Prostate gland (tissue), 2 donors: Measurements from ENCODE around the gene RELT. TPM values are rescaled to one million over a fixed set of nuclear protein-coding genes. Genes with fewer than 3 reads are reported as not detected.
A peak's percentile ranks its signal among the peaks of the same experiment; 100 is the strongest.

ENCODE experiments used
- DNase-seq: peaks from one replicate; pipeline ENCODE4 v3.0.0-alpha.2; 2019; ENCODE audit warnings: low spot score
- H3K27ac ChIP-seq, 2 donors: fragments of 200-600 bp; sonication (generic); 2 replicates each; pipeline ENCODE4 v1.5.1; 2017 to 2019
- H3K27me3 ChIP-seq: fragments of 200-600 bp; sonication (generic); replicated peaks from 2 replicates; pipeline ENCODE4 v1.5.1; 2019; ENCODE audit not compliant: insufficient read depth
- H3K36me3 ChIP-seq, 2 donors: fragments of 200-600 bp; sonication (generic); 1 replicate in 1 of 2; 2 replicates in 1 of 2; pipeline versions ENCODE4 v1.5.1 to v1.8.1; 2017 to 2019
- H3K4me1 ChIP-seq: fragments of 200-600 bp; sonication (generic); replicated peaks from 2 replicates; pipeline ENCODE4 v1.5.1; 2019
- H3K4me3 ChIP-seq, 2 donors: fragments of 200-600 bp; sonication (generic); 2 replicates each; pipeline ENCODE4 v1.5.1; 2017 to 2019
- H3K9me3 ChIP-seq: fragments of 200-600 bp; sonication (generic); 2 replicates; pipeline ENCODE4 v1.5.1; 2017
- CTCF ChIP-seq, 4 experiments: fragments of 200-600 bp in 2 of 4; fragments of 450-650 bp in 2 of 4; sonication (generic) in 2 of 4; IDR thresholded peaks; 1 replicate in 3 of 4; 2 replicates in 1 of 4; pipeline ENCODE4 v1.5.1; 2016 to 2019; ENCODE audit warnings: antibody characterized with exemption in 4 of 4, mild to moderate bottlenecking in 2 of 4, moderate library complexity in 2 of 4
- POLR2A ChIP-seq: fragments of 450-650 bp; IDR thresholded peaks from one replicate; pipeline ENCODE4 v1.6.1; 2016; ENCODE audit warnings: antibody characterized with exemption, mild to moderate bottlenecking
- POLR2AphosphoS5 ChIP-seq: sonication (generic); formaldehyde crosslinking; IDR thresholded peaks from one replicate; pipeline ENCODE4 v1.6.1; 2017; ENCODE audit warnings: antibody characterized with exemption
- WGBS: methylation state at CpG from one replicate; pipeline ENCODE4 v1.1.5; 2018; 5-methylcytosine and 5-hydroxymethylcytosine counted together
- intact Hi-C: fragments of 100-400 bp; cut with DNase I; formaldehyde crosslinking; loops from one replicate; pipeline ENCODE4 v1.14.2; 2022
- total RNA-seq, 2 donors: library from RNA; depleted of rRNA; stranded (reverse); fragments of >200 nt; gene quantifications; one replicate each; pipeline ENCODE4 v1.1.0, GENCODE V29; 2016

RELT gene
- total RNA-seq, 2 donors from 2014 or later, result 0.96 to 10.3 TPM

- Histone ChIP-seq H3K27me3 (no peaks in the 10 kb centered on the region), H3K9me3 (no peaks in the 10 kb centered on the region), H3K36me3 (no peaks in the 10 kb centered on the region), H3K4me3 (no peak overlapping the region), H3K27ac (peak overlapping the region; percentile 62 to 77), H3K4me1 (peaks cover 9% of the 10 kb centered on the region)
- intact Hi-C loops, result loop anchor here (5.0 kb wide), 1 partner anchor 78 kb away; no protein-coding TSS in a partner anchor
- WGBS, result 54% methylated on average over 6 of the region's 6 CpGs
- no peak for DNase-seq
- no peak for TF ChIP-seq CTCF (IDR thresholded peaks at IDR 0.05)
- TF ChIP-seq POLR2A, result no peak
- TF ChIP-seq POLR2AphosphoS5, result no peak
Measured at GRCh38 chr11:73375830-73376159, 404 bp upstream of the RELT start.

GRCh38 chr11:73376803-73377629 lies 817 bp downstream of the RELT start:
- intact Hi-C loops, result loop anchor here (5.0 kb wide), 1 partner anchor 80 kb away; no protein-coding TSS in a partner anchor
- DNase-seq, result no peak

GRCh38 chr11:73379189-73379880 lies 3.1 kb downstream of the RELT start:
- no peak overlapping the region for H3K27ac ChIP-seq
- no peak for TF ChIP-seq POLR2A
- peak; percentile 72 for TF ChIP-seq POLR2AphosphoS5
- peak in 1 of 4 experiments; percentile 10 for TF ChIP-seq CTCF (IDR thresholded peaks at IDR 0.05)
- 60% methylated on average over 10 of the region's 10 CpGs for WGBS
- H3K27me3 ChIP-seq, result no peaks in the 10 kb centered on the region
- no peaks in the 10 kb centered on the region for H3K9me3 ChIP-seq
- H3K4me3 ChIP-seq, result no peak overlapping the region
- DNase-seq, result peak; percentile 83
- intact Hi-C loops, result loop anchor here (5.0 kb wide), 1 partner anchor 82 kb away; no protein-coding TSS in a partner anchor
- H3K4me1 ChIP-seq, result peaks cover 9% of the 10 kb centered on the region
- no peaks in the 10 kb centered on the region for H3K36me3 ChIP-seq

More at GRCh38 chr11:73376803-73377629, 817 bp downstream of the RELT start:
- WGBS, result 3% methylated on average over 52 of the region's 56 CpGs
- peak overlapping the region; percentile 62 to 77 for H3K27ac ChIP-seq
- H3K27me3 ChIP-seq, result no peaks in the 10 kb centered on the region
- no peaks in the 10 kb centered on the region for H3K36me3 ChIP-seq
- TF ChIP-seq POLR2A (peak; percentile 26), POLR2AphosphoS5 (no peak)
- H3K9me3 ChIP-seq, result no peaks in the 10 kb centered on the region
- peak overlapping the region; percentile 50 to 60 for H3K4me3 ChIP-seq
- H3K4me1 ChIP-seq, result peaks cover 9% of the 10 kb centered on the region

GRCh38 chr11:73380331-73380730 lies 4.1 kb downstream of the RELT start:
- H3K9me3 ChIP-seq, result no peaks in the 10 kb centered on the region
- WGBS, result 89% methylated on average over 7 of the region's 7 CpGs
- intact Hi-C loops, result no loop called here
- H3K4me3 ChIP-seq, result no peak overlapping the region
- peaks cover 9% of the 10 kb centered on the region for H3K4me1 ChIP-seq
- H3K27ac ChIP-seq, result no peak overlapping the region
- H3K36me3 ChIP-seq, result no peaks in the 10 kb centered on the region
- H3K27me3 ChIP-seq, result no peaks in the 10 kb centered on the region
- DNase-seq, result no peak
- no peak for TF ChIP-seq POLR2A
- no peak for TF ChIP-seq CTCF (IDR thresholded peaks at IDR 0.05)
- no peak for TF ChIP-seq POLR2AphosphoS5

GRCh38 chr11:73380897-73381410 lies 4.8 kb downstream of the RELT start:
- Histone ChIP-seq H3K27ac (no peak overlapping the region), H3K9me3 (no peaks in the 10 kb centered on the region), H3K27me3 (no peaks in the 10 kb centered on the region), H3K4me3 (no peak overlapping the region), H3K36me3 (no peaks in the 10 kb centered on the region), H3K4me1 (peaks cover 9% of the 10 kb centered on the region)
- intact Hi-C loops, result no loop called here
- no peak for DNase-seq
- WGBS, result 93% methylated on average over 4 of the region's 4 CpGs
- TF ChIP-seq POLR2AphosphoS5 (no peak), CTCF (IDR thresholded peaks at IDR 0.05) (no peak)
